Measurements from ENCODE around the gene TRPM4.

- no peak for TF ChIP-seq CTCF (optimal IDR thresholded peaks at IDR 0.05 in 1 of 3, IDR thresholded peaks at IDR 0.05 in 1 of 3, conservative IDR thresholded peaks at IDR 0.05 in 1 of 3; ENCODE audit: extremely low read depth in 1 of 3, insufficient read depth in 2 of 3, low read length in 3 of 3)
- TF ChIP-seq EZH2 (IDR thresholded peaks at IDR 0.05; ENCODE audit: low read length), result no peak
Measured at GRCh38 chr19:49229416-49229815, 71.8 kb downstream of the TRPM4 start.
